COLO668 (cell line): ENCODE measurements around the gene KPNA6.
"Not testable (repeated sequence)": the region's sequence is repeated elsewhere in the genome, so short reads cannot be mapped to it uniquely, and the experiment has no call there.

Experiments
- DNase-seq: peaks from one replicate; lab custom pipeline; 2025; ENCODE audit not compliant: unreplicated experiment; lab: John Stamatoyannopoulos, UW

Gene KPNA6

DNA sequence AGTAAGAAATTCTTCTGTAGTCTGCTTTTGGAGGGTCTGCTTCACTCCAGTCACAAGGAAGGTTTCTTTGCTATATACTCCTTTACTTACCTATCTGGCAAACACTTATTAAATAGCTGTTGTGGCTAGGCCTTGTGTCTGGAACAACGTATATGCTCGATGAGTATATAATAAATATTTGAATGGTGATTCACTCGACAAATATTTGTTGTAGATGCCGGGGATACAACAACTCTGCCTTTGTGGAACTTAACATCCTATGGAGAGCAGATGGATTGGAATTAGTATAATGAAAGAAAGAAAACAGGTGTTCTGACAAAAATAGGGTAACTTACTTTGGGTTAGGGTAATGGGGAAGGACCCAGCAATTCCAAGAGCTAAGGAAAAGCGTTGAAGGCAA lies 31.1 kb downstream of the KPNA6 start:
- peak; percentile 42 for DNase-seq

DNA sequence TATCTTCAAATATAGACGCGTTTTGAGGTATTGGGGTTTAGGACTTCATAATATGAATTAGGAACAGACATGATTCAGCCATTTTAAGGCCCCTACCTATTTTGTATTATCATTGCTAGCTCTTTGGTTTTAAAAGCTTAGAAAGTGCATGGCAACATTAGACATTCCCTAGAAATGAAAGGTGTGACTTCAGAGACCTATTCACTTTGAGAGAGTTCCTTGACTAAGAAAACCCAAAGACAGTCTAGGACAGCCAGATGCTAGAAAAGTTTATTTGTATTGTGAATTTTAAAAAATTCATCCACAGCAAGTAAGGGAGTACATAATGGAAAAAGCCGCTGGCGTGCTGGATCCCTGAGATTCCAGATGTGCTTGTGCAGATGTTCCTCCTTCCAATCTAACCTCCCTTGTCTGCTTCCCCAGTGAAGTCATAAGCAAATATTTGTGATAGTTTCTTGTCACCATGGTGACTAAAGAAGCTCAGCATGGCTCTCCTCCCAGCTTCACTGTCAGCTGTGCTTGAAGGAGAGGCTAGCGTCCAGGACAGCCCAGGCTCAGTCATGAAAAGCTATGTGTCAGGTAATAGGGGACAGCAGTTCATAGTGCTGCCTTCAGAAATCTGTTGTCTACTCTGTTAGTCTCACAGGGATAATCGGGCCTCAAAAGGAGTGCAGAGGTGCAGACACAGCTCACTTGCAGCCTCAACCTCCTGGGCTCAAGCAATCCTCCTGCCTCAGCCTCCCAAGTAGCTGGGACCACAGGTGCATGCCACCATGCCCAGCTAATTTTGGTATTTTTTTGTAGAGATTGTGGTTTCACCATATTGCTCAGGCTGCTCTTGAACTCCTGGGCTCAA lies 34.8 kb downstream of the KPNA6 start:
- peak; percentile 72 for DNase-seq

GRCh38 chr1:32143302-32143695 lies 35.4 kb downstream of the KPNA6 start:
- DNase-seq = not testable (repeated sequence)

GRCh38 chr1:32144033-32144432 lies 36.2 kb downstream of the KPNA6 start:
- no peak for DNase-seq

DNA sequence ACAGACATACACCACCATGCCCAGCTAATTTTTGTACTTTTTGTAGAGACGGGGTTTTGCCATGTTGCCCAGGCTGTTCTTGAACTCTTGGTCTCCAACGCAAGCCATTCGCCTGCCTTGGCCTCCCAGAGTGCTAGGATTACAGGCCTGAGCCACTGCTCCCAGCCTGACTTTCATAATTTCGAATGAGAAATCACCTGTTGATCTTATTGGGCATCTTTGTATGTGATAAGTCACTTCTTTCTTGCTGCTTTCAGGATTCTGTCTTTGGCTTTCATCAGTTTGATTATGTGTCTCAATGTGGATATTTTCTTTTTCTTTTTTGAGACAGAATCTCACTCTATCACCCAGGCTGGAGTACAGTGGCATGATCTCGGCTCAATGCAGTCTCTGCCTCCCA lies 39.9 kb downstream of the KPNA6 start:
- not testable (repeated sequence) for DNase-seq

DNA sequence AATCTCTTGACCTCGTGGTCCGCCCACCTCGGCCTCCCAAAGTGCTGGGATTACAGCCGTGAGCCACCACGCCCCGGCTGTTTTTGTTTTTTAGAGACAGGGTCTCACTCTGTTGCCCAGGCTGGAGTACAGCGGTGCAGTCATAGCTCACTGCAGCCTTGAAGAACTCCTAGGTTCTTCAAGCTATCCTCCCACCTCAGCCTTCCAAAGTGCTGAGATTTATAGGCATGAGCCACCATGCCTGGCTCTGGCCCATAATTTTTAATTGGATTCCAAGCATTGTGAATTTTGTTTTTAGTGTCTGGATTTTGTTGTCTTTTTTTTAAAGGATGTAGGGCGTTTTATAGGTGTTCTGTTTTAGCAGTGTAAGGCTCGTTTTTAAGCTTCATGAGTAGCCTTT lies 43.0 kb downstream of the KPNA6 start:
- DNase-seq = no peak

GRCh38 chr1:32151319-32151787 lies 43.5 kb downstream of the KPNA6 start:
- no peak for DNase-seq

DNA sequence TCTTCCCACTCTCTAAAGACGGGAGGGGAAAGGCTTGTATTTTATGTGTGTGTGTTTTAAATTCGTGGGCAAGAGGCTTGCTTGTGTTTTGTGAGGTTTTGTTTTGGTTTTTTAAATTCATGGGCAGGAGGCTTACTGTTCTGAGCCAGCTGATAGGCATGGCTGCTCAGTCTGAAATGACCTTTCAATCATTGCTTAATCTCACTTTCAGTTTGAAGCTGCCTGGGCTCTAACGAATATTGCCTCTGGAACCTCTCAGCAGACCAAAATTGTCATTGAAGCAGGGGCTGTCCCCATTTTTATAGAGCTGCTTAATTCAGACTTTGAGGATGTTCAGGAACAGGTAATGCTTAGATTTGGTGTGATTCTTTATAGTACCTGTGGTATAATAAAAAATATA lies 51.3 kb downstream of the KPNA6 start:
- DNase-seq = no peak

GRCh38 chr1:32163405-32163804 lies 55.5 kb downstream of the KPNA6 start:
- DNase-seq = no peak

GRCh38 chr1:32165633-32166032 lies 57.8 kb downstream of the KPNA6 start:
- DNase-seq = not testable (repeated sequence)

GRCh38 chr1:32170991-32171390 lies 63.1 kb downstream of the KPNA6 start:
- no peak for DNase-seq

DNA sequence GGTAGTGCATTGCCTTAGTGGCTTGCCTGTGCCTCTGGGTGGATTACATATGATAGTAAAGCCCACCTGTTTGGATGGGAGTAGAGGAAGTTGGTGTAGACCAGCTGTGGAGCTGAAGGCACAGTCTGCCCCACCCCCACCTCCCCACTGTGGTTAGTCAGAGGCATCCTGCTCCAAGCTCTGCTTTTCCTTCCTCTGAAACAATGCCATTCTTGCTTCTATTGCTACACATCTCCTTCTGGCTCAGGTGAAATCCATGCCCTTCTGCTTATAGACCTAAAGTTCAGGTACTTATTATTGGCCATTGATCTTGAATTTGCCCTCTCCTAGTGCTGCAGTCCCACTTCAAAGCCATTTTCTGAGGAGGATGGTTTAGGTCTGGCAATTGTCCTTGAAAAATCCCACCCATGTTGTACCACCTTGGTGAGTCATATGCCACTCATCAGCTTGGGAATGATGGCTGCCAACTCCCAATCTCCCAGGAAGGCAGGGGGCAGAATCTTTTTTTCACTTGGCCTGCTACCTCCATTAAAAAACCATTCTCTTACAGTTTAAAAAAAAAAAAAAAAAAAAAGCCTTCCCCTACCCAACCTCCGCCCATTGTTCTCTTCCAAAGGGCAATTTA lies 64.9 kb downstream of the KPNA6 start:
- DNase-seq = no peak

DNA sequence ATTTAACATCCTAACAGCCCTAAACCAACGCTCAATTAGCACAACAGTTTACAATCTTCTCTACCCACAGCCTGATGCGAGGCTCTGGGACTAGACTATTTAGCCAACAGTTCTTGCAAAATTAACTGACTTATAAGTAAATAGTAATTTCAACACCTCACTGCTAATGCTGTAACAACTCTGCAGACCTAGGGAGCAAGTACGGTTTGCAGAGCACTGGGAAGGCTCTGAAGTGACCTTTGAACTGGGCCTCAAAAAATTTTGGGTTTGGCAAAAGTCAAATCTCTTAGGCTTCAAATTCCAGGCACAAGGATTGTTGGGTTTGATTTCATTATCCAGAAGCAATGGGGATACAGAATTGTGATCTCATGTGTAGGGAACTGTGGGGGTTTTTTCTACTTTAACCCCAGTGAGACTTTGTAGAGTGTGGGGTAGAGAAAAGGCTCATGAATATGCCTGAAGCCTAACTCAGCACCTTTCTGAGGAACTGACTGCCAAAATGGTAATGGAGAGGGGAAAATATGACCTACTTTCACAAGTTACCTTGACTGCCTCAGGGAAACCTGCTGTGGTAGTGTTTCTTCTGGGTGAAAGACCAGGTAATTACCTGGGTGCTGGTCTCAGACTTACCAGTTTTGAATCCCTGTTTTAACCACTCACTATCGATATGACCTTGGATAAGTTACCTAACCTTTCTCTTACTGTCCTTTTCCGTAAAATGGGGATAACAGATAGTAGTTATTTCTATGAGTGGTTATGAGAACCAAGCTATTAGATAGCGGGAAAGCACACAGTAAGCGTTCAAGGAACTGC lies 70.7 kb downstream of the KPNA6 start:
- DNase-seq = no peak

DNA sequence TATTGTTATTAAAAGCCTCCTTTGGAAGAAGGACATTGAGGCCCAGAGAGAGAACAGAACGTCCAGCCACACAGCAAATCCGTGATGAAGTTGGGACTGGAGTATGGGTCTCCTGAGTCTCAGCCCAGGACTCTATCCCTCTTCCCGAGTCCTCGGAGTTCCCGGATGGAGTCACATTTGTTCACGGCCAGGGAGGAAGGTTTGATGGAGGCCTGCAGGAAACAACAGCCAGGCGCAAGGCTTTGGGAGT lies 71.3 kb downstream of the KPNA6 start:
- DNase-seq = no peak

- DNase-seq = peak; percentile 99
Observed at GRCh38 chr1:32179443-32180185, 71.8 kb downstream of the KPNA6 start, which contains the start of gene TXLNA. Gene TXLNA (plus strand): TSS chr1:32179675. CDS start chr1:32180346, 671 bp downstream.

GRCh38 chr1:32180186-32181060 lies 72.6 kb downstream of the KPNA6 start:
- DNase-seq = peak; percentile 76

GRCh38 chr1:32181065-32181464 lies 73.2 kb downstream of the KPNA6 start:
- no peak for DNase-seq

DNA sequence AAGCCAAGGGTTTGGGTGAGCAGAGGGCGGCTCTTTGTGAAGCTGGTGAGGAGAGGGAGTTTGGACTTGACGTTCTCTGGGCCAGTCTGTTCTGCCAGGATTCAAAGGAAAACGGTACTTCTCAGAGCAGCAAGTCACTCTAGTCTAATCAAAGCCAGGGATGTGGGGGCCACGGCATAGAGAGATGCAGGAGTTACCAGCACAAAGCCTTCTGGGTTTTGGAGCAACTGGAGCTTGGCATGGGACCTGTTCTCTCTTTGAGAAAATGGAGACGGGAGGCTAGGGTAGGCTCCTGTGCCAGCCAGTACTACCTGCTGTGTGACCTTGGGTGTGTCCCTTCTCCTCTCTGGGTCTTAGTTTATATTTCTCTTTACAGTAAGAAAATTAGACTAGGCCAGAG lies 73.7 kb downstream of the KPNA6 start:
- no peak for DNase-seq

DNA sequence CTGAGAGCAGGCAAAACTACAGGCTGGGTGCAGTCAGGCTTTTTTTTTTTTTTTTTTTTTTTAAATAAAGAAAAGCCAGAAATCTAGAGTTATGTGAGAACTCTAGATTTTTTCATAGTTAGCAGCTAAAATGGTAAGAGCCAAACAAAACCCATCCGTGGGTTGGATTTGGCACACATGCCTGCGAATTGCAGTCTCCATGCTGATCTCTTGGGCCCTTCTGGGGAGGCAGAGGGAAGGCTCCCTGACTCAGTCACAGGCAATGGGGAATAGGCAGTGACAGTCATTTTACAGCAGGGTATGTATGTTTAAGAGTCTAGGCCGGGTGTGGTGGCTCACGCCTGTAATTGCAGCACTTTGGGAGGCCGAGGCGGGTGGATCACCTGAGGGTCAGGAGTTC lies 74.2 kb downstream of the KPNA6 start:
- DNase-seq = no peak

DNA sequence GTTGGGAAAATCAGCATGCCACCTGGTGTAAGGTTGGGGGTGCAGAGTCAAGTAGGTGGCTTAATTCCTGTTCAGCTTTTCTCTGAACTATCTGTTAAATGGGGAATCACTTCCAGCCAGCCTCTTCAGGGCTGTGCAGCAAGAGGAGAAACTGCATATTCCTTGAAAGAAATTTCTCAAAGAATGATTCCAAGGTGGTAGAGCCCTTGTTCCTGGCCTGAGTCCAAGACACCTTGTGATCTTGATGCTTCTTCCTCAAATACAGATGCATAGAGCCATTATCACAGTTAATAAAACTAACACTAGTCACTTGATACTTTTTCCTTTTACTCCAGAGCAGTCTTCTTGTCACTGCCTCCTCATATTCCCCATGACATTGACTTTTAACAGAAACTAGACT lies 76.8 kb downstream of the KPNA6 start:
- no peak for DNase-seq
